Measurements from ENCODE around the gene DSE.
A peak's percentile ranks its signal among the peaks of the same experiment; 100 is the strongest.

The DSE gene

GRCh38 chr6:116444575-116444974, 73.8 kb downstream of the DSE start:
- DNase-seq, result no peak

- no peak for DNase-seq
Measured at GRCh38 chr6:116445102-116445501, 74.4 kb downstream of the DSE start.

- no peak for DNase-seq
Measured at GRCh38 chr6:116446399-116446798, 75.7 kb downstream of the DSE start.

- no peak for DNase-seq
Measured at GRCh38 chr6:116447052-116447451, 76.3 kb downstream of the DSE start.

GRCh38 chr6:116447496-116448011, 76.8 kb downstream of the DSE start:
- DNase-seq, result no peak

- no peak for DNase-seq
Measured at GRCh38 chr6:116449565-116449964, 78.8 kb downstream of the DSE start.

- no peak for DNase-seq
Measured at GRCh38 chr6:116450185-116450710, 79.5 kb downstream of the DSE start.

GRCh38 chr6:116450769-116451740, 80.3 kb downstream of the DSE start:
- DNase-seq, result no peak

GRCh38 chr6:116451916-116452315, 81.2 kb downstream of the DSE start:
- DNase-seq, result no peak

GRCh38 chr6:116452531-116452930, 81.8 kb downstream of the DSE start:
- no peak for DNase-seq

GRCh38 chr6:116456106-116456505, 85.4 kb downstream of the DSE start:
- DNase-seq, result no peak

- DNase-seq, result no peak
Measured at GRCh38 chr6:116456927-116457326, 86.2 kb downstream of the DSE start.

- no peak for DNase-seq
Measured at GRCh38 chr6:116458264-116458663, 87.5 kb downstream of the DSE start.

- DNase-seq, result no peak
Measured at GRCh38 chr6:116459927-116460326, 89.2 kb downstream of the DSE start.

GRCh38 chr6:116461331-116461931, 90.7 kb downstream of the DSE start, which contains the start of gene CALHM6:
Gene CALHM6 (plus strand): TSS chr6:116461375. CDS start chr6:116461930, 555 bp downstream.
- no peak for DNase-seq

GRCh38 chr6:116461932-116462885, 91.5 kb downstream of the DSE start:
- DNase-seq, result peak in 26 of 58 donors; percentile 2 to 63 (median 18)

GRCh38 chr6:116463301-116463700, 92.6 kb downstream of the DSE start:
- no peak for DNase-seq

GRCh38 chr6:116465246-116465645, 94.5 kb downstream of the DSE start:
- DNase-seq, result no peak

- no peak for DNase-seq
Measured at GRCh38 chr6:116467096-116467495, 96.3 kb downstream of the DSE start.

GRCh38 chr6:116467514-116467913, 96.8 kb downstream of the DSE start:
- DNase-seq, result no peak

GRCh38 chr6:116468293-116468692, 97.5 kb downstream of the DSE start:
- no peak for DNase-seq

Measured in anterior cingulate cortex (tissue), 58 donors.